GM21447 (cell line): ENCODE measurements around the gene MAP2K6.
A peak's percentile ranks its signal among the peaks of the same experiment; 100 is the strongest.

Experiments
- ATAC-seq: cut with Tn5 transposase; IDR thresholded peaks from one replicate; pipeline ENCODE4 v1.9.1; 2021; ENCODE audit not compliant: unreplicated experiment

Gene MAP2K6

DNA sequence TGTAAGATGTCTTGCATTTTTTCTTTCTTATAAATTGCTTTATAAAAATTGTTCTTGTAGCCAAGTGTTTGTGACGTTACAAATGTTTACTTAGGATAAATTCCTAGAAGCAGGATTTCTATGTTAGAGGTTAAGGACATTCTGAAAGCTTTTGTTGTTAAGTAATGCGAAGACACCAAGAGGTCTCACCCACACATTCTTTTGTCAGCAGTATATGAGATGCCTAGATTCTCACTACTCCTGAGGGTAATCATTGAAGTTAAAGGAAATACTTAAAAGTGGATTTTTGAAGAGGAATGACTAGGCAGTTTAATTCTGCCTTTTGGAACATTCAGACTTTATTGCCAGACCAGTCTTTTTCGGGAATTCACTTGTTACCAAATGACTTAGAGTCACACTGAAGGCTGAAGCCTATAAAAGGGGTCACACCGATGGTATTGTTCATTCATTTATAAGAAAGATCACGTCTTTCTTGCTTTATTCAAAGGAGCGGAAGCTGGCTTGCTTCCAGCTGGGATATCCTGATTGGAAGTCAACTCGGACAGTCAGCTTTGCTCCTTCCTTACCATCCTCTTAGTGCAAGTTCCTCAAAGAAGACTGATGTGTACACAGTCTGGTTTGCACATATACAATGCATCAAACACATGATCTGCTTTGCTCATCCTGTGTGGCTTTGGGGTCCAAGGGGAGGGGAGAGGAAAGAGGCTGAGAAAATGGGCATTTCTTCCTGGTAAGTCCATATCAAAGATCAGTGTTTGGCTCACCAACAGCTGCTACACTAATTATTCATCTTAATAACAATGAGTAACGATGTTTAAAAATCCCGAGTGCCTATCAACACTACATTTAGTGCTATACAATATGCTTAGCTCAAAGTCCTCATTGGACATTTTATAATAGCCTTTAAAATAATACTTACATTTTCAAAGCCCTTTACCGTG is 160.0 kb downstream of the MAP2K6 start:
- ATAC-seq: no peak

DNA sequence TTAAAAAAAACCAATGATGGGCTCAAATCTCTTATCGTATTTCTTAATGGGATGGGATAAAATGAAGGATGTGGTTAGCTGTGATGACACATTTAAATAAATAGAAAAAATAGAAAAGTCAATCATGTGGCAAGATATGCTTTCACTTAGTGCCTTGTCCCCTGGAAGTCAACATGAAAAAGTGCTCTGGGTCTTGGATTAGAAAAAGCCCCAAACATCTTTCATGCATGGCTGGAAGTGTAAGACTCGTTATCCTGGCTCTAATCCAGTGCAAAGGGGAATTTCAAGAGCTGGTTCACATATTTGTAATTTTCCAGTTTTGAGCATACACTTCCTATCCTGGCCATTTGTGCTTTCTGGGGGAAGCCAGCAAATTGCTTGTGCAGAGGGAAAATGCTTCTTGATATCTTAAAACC is 160.9 kb downstream of the MAP2K6 start:
- no peak for ATAC-seq

DNA sequence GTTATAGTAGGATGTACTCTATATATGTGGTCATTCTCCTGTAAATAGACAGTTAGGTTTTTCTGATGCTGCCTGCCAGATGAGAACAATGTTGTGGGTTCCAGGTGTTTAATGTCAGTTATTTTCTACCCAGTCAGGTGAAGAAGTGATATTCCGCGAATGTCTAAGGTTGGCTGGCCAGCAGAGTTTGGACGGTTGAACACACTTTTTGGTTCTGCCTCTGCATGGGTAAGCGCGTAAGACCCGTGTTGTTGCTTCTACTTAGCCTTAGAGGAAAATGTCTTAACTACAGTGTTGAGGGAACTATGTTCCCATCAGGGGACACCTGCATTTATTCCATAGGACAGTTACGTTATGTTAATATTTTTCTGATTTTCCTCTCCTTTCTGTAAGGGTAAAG is 162.6 kb downstream of the MAP2K6 start:
- no peak for ATAC-seq

DNA sequence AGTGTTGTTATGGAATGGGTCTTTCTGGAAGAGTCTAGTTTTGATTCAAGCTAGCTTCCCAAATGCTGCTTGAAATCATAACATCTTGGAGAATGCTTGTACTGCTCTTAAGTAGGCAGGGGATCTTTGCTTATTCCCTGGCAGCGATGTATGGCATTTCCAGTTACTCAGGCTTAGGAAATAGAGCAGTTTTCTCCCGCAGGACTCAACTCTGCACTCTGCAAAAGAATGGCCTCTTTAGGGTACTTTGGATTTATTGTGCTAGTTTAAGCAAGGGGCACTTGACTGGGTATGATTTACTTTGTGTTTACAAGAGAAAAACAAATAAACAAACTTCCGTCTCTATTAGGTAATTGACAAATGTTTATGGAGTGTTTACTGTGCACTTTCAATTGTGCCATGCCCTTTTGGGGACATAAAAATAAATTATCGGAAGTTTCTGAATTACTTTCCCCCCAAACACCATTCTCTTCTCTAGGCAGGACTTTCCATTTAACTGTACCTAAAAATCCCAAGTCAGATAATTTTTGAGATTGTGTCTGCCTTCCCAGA is 164.0 kb downstream of the MAP2K6 start:
- ATAC-seq: no peak

DNA sequence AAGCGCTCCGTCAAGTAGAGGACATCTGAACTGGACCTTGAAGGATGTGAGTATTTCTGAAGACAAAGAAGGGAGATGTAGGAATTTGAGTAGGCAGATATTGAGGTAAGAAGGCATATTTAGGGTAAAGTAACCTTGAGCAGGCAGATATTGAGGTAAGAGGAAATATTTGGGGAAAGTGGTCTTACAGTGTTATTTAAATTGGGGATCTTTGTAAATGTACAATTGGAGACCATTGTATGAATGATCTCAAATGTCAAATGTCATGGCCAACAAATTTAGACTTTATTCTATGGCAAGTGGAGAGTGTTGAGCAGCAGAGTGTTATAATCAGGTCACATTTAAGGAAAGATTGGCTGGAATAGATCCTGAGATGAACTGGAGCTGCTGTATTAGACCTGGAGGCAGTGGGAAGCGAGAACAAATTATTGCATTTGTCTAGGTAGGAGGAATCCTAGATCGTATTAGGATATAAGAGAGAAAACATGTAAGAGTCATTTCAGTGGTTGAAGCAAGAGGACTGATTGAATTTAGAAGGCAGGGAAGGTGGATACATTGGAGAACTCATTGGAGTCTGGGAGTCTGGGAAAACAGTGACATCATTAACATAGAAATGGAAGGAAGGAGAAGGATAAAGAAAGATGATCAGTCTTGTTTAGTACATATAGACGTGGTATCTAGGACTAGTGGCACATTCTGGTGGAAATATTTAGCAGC is 165.6 kb downstream of the MAP2K6 start:
- ATAC-seq: no peak

DNA sequence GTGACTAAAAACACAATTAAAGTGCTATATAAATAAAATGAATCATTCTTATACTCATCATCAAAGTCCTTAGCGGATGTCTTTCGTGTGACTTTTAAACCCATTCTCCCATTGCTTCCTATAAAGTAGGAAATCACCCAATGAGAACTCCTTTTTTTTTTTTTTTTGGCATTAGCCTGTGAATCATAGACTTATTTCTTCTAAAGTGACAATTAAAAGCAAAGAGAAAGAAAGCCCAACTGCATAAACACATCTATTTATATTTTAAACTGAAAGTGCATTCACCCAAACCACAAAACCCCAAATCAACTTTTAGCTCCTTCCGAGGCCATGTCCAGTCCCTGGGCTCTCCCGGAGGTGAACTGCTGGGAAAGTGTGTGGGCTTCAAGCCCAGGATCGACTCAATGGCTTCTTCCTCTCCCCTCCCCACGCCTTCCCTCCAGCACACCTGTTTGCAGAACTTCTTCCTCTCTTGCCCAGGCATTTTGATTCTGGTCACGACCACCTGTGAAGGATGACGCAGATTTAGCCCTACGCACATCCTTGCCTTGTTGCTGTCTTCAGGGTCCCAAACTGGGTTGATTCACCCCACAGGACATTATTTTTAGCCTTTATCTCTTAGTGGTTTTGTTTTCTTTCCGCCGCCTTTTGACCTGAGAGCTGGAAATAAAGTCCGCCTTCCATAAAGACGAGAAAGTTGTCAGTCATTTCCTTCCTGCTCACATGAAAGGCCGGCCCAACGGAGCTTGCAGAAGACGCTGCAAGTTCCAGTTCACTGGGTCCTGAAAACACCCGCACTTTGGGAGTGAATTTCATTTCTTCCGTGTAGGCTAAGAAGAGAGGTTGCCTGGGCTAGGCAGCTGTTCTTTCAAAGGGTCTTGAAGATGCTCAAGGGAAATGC is 166.8 kb downstream of the MAP2K6 start:
- peak; percentile 81 for ATAC-seq

DNA sequence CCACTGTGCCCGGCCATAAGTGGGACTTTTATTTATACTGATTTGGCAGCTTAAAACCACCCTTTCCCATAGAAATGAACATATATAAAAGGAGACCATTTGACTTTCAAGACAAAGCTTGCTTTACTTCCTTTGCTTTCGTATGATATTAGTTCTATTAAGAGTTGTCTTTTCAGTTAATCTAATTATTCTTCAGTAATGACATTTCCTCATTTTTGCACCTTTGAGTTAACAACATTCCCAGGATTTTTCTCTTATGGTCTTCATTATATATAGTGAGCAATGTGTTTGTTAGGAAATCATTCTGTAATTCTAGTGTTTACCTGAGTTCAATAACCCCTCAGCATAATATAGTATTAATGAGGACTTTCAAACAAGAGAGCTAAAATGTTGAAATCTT is 173.8 kb downstream of the MAP2K6 start:
- ATAC-seq: no peak

DNA sequence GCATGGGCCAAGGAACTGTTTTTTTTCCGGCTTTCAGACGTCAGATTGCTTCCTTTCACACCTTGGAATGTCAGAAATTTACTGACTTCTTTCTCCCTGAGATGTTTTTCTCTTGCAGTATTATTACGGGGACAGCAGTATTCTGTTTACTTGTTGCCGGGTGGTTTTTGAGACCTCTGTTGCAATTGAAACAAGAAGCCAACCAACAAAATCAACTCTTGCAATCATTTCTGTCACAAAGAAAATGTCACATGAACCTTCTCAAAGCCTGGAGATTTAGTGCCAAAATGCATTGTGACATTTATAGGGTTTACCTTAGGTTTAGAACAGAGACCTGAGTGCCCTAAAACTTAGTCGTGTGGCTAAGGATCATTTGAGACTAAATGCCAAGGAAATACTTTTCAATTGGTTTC is 174.3 kb downstream of the MAP2K6 start:
- no peak for ATAC-seq

DNA sequence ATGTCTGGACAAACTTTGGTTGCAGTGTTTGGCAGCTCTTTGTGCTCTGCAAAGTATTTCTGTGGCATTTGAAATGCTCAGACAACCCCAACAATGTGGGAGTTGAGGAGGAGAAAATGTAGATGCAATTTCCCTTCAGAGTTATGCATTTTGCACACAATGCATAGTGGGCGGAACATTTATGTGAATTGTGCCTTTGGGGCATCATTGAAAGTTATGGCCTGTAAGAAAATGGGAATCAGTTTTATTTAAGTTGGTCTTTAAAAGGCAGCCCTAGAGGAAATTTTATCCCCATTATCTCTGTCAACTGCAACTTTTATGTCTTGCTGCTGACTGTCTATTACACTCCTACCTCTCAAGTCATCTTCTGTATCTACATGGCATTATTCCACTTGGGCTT is 176.2 kb downstream of the MAP2K6 start:
- ATAC-seq: no peak

DNA sequence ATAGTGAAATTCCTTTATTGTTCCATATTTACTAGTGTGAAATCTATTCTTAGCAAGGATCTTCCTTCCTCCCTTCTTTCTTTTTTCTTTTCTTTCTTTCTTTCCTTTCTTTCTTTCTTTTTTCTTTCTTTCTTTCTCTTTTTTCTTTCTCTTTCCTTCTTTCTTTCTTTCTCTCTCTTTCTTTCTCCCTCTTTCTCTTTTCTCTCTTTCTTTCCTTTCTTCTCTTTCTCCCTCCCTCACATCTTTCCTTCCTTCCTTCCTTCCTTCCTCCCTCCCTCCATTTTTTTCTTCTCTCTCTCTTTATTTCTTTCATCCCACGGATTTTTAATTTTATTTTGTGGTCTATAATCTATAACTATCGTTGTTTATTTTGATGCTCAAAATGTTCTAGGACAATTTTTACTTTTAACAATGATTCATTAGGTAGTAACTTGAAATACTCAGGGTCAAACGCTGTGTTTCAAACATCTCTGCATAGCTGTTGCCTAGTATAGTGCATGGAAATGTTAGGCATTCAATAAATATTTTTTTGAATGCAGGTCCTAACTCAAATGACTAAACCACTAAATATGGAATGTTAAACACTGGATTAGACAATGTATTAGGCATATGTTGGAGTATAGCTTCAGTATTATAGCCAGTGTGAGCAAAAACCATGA is 178.3 kb downstream of the MAP2K6 start:
- ATAC-seq: no peak

DNA sequence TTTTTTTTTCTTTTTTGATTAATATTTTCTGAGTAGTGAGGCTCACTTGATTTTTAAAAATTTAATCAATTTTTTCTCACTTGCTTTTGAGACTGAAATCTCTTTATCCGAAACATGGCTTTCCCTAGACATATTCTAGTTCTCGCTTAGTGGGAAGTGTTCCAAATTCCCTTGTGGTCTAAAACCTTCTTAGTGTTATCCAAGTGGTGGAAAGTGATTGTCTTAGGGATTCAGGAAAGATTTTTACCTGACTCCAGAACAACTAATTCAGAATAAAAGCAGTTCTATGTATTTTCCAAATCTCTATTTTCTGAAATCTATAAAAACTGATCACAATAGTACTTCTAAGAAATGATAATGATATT is 178.8 kb downstream of the MAP2K6 start:
- ATAC-seq: no peak

DNA sequence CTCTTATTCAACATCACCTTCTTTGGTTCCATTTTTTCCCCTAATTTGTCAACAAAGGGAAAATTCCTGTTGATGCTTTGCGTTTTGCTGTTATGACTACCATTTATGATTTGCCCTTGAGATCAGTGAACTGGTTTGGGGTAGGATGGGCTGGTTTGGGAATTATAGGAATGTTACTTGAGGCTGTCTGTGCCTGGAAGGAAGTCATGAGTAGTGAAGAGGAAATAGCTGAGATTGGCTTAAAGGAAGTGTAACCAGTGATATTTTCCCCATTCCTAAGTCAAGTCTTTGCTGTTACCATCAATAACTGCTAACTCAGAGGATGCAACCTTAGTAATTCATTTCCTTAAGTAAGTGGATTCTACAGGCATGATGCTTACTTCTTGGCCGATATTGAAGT is 179.2 kb downstream of the MAP2K6 start:
- ATAC-seq: no peak

DNA sequence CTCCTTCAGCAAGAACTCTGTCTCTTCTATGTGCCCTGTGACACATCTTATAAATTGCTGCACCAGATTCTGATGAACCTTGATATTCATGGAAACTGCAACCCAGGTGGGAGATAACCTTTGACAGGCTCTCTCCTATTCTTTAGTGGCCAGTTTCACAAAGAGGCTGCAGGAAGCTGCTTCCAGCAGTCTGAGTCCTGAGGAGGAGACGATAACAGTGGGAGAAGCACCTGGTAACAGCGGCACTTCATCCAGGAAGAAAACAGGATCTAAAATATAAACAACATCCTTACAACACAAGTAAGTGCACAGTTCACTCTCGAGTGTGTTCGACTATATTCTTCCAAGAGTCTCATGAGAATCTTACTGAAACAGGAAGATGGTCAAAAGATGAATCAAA is 180.1 kb downstream of the MAP2K6 start:
- no peak for ATAC-seq

DNA sequence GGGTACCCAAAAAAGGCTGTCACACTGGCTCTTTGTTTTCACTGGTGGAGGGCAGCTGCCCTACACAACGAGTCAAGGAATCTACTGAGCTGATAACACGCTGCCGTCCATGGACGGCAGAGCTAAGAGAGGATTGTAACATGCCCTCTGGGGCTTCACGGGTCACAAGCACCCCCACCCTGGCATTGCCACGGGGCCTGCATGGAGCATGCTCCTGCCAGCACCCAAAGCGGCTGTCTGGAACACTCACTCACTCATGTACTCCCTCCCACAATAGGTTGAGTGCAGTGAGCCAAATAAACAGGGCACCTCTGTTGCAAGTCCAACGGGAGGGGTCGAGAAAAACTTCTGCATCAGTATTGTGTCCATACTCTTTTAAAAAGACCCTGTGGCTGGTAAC is 181.6 kb downstream of the MAP2K6 start:
- no peak for ATAC-seq

DNA sequence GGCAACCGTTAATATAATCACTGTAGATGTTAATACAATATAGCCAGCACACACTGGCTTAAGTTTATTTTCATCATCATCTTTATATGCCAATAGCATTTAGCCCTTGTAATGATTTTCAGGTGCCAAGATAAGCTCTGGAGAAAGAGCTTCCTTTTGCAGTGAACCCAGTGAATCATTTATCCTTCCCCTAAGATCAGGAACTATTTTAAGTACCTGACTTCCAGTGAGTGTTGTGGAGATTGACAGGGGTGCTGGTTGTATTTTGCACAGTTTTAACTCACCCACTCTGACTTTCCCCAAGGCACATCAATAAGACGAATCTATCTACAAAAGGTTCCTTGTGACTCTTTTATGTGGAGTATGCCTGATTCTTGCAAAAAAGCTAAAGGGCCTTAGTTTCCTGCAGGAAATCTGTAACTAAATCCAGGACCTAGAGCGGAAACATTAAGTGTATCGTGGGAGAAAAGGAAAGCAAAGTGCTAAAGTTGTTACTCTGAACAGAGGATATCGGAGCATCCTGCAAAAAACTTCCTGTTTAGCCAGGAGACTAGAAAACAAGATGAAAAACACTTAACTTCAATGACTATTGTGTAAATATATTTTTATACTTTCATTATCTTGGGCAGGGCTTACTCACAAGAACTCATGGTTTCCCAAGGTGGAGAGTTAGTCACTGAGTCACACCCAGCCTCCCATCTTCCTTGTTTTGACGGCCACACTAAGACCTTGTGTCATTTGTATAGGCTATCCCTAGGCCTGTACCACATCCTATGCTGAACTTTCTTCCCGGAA is 183.6 kb downstream of the MAP2K6 start:
- ATAC-seq: no peak

DNA sequence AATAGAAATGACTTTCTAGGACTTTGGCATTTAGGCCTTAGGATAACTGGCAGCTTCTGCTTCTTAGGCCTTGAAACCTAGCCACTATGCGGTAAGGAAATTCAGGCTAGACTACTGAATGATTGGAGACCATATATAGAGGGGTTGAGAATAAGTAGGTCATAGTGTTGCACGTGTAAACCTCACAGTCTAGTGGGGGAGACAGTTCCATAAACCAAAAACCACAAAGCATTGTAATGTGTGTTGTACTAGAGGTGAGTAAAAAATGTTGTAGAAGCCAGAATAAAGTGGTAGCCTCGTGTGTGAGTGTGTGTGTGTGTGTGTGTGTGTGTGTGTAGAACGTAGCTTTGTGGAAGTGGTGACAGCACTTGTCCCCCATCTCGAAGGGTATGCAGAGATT is 188.5 kb downstream of the MAP2K6 start:
- no peak for ATAC-seq
